HG02885 (cell line): Measurements from ENCODE around the gene GCNT2.

ENCODE experiments used
- ATAC-seq: cut with Tn5 transposase; IDR thresholded peaks from one replicate; pipeline ENCODE4 v1.9.1; 2021; ENCODE audit warnings: mild to moderate bottlenecking; ENCODE audit not compliant: unreplicated experiment, poor library complexity

The GCNT2 gene

GRCh38 chr6:10542213-10542612 is 21.1 kb downstream of the GCNT2 start:
- ATAC-seq: no peak

- ATAC-seq: no peak
Observed at GRCh38 chr6:10543488-10543887, 22.3 kb downstream of the GCNT2 start.

- no peak for ATAC-seq
Observed at GRCh38 chr6:10545482-10545881, 24.3 kb downstream of the GCNT2 start.

- no peak for ATAC-seq
Observed at GRCh38 chr6:10547809-10548208, 26.7 kb downstream of the GCNT2 start.

- ATAC-seq: no peak
Observed at GRCh38 chr6:10550764-10551163, 29.6 kb downstream of the GCNT2 start.

- ATAC-seq: no peak
Observed at GRCh38 chr6:10552270-10552810, 31.2 kb downstream of the GCNT2 start.

GRCh38 chr6:10553871-10554270 is 32.7 kb downstream of the GCNT2 start:
- ATAC-seq: no peak

GRCh38 chr6:10554826-10555225 is 33.7 kb downstream of the GCNT2 start:
- ATAC-seq: no peak

- ATAC-seq: no peak
Observed at GRCh38 chr6:10555625-10556309, 34.6 kb downstream of the GCNT2 start.

- ATAC-seq: no peak
Observed at GRCh38 chr6:10556589-10556988, 35.4 kb downstream of the GCNT2 start.

- no peak for ATAC-seq
Observed at GRCh38 chr6:10556992-10557391, 35.8 kb downstream of the GCNT2 start.

GRCh38 chr6:10557913-10558312 is 36.8 kb downstream of the GCNT2 start:
- ATAC-seq: no peak

- ATAC-seq: no peak
Observed at GRCh38 chr6:10558565-10558964, 37.4 kb downstream of the GCNT2 start.

GRCh38 chr6:10559522-10560152 is 38.5 kb downstream of the GCNT2 start:
- ATAC-seq: no peak

GRCh38 chr6:10561611-10562199 is 40.6 kb downstream of the GCNT2 start:
- ATAC-seq: no peak

GRCh38 chr6:10564975-10565673 is 44.0 kb downstream of the GCNT2 start:
- no peak for ATAC-seq

GRCh38 chr6:10565913-10566312 is 44.8 kb downstream of the GCNT2 start:
- ATAC-seq: no peak

- no peak for ATAC-seq
Observed at GRCh38 chr6:10567256-10568026, 46.3 kb downstream of the GCNT2 start.

- ATAC-seq: no peak
Observed at GRCh38 chr6:10569392-10570127, 48.4 kb downstream of the GCNT2 start.
